NOMO-1 (cell line): Measurements from ENCODE around the gene CLDN22.
A peak's percentile ranks its signal among the peaks of the same experiment; 100 is the strongest.

ENCODE experiments used
- DNase-seq, 2 experiments: peaks; one replicate each; lab custom pipeline; 2025; ENCODE audit not compliant: unreplicated experiment in 2 of 2; lab: John Stamatoyannopoulos, UW

Gene CLDN22

DNA sequence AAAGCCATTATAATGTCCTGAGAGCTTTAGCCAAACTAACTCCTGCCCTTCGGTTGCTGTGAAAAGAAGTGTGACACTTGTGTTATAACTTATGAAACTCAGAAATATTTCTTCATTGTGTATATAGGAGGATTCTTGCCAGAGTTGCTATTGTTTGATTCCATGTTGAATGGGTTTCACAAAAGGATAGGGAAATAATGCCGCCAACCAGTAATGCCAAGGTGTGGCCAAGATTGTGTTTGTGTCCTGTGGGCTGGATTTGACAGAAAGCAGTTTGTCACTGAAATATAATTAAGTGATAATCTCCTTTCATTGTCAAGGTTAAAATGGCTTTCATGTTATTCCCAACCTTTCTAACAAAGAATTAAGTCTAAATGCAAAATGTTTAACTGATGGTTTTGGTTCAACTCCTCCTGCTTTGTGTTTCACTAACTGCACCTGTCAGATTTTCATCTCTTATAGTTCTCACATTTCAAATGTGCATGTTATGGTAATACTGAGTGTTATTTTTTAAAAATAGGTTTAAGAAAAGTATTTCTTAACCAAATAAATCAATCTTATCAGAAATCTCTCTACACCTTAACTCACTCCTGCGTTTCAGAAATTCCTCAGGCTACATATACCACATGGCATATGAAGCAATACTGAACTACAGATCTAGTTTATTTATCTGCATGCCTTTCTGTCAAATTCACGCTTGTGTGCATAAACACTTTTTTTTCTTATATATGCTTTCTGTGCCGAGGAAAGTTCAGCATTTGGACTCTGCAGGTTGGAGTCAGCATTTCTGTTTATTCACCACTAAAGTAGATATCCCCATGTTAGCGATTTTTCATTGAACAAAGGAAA, at the start of gene CLDN22:
TSS of gene CLDN22 (minus strand) at position 66 of the 849 bp plus-strand sequence. CDS start at position 8, 58 bp downstream.
- no peak for DNase-seq

DNA sequence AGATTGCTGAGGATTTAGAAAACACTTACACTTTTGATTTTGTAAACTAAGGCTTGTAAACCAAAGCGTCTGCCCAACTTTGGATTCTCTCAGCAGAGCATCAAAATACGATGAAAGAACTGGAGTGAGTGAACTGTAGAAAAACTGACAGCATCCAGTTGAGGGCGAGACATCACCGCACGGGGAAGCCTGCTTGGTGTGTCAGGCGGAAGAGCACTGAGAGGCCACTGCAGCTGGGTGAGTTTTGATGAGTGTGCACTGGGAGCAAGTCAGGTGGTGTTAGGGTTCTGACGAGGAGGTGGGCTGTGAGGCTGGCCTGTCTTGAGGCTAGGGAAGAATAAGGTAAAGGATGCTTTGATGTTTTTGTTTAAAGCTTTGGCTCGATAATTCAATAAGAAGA, 49.0 kb upstream of the CLDN22 start:
- DNase-seq = no peak

DNA sequence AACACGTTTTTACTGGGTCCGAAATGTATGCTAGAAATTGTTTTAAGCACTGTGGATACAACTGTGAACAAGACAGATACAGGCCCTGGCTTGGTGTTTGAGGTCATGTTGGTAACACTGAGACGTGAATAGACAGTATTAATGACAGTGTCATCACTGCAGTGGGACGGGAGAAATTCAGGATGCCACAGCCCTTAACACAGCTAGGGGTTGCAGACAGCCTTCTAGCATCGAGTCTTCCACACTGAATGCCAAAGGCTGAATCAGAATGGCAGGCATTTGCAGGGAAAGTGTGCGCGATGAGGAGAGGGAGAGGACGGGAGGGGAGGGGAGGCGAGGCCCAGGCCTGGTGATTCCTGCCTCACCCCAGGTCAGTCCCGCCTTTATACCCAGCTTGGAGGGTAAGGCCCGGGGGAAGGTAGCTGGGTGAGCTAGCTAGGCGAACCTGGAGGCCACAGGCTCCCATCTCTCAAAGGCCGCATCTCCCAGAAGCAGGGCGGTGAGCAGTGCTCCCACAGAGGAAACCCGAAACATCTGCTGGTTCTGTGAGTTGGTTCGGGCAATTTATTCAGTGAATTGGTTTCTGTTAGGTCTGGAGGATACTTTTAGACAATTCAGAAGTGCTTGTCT, 46.2 kb upstream of the CLDN22 start:
- DNase-seq = no peak

DNA sequence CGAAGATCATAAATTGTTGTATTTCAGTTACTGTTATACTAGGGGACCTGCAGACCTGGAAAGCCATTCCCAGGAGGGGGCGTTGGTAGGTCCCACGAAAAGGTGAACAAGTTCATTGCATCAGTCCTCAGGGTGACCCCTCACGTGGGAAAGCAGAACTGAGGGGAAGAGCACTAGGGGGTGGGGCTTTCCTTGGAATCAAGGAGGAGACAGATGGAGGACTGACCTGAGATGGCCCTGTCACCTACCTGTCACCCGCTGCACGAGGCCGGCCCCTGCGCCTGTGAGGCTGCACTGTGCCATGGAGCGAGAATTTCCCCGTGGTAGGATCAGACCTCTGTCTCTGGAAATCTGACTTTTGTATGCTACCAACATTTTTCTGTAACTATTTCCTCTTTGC, 43.9 kb upstream of the CLDN22 start:
- DNase-seq = no peak

DNA sequence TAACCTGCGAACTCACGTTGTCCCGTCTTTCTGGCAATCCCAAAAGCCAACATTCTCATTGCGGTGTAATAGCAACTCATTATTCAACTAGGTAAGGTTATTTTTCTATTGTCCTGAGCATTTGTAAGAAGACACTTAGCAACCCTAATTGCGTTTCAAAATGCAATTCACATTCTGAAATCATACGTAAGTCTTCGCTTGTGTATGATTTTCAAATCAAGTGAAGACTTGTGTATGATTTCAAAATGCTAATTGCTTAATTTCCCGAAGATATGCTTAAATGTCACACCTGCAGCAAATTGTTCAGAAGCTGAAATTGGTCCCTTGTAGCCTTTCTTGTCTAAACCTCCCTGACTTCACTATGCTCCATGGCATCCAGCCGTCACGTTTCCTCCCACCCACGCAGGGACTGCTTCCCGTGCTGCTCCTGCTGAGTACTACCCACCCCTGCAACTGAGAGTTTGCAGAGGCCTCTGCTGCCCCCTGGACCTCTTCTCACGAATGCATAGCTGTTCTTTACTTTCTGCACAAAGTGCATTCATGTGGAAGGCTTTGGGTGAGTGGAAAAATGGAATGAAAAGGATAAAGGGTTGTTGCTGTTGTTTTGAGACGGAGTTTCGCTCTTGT, 43.0 kb upstream of the CLDN22 start:
- DNase-seq = no peak

DNA sequence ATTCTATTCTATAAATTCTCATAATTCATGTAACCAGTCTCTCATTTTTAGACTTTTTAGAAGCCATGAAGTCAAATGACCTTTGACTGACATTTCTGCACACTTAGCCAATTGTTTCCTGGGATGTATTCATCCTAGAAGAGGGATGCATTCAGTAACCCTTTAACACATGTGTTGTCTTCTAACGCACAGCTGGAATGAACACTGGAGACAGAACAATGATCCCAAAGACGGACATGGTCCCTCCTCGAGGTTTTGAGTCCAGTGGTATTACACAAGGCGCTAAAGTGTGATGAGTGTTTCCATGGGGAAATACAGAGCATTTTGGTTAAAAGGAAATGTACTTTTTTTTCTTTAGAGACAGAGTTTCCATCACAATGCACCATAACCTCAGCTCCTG, 42.0 kb upstream of the CLDN22 start:
- no peak for DNase-seq

GRCh38 chr4:183360161-183360919, 40.3 kb upstream of the CLDN22 start:
- no peak for DNase-seq

DNA sequence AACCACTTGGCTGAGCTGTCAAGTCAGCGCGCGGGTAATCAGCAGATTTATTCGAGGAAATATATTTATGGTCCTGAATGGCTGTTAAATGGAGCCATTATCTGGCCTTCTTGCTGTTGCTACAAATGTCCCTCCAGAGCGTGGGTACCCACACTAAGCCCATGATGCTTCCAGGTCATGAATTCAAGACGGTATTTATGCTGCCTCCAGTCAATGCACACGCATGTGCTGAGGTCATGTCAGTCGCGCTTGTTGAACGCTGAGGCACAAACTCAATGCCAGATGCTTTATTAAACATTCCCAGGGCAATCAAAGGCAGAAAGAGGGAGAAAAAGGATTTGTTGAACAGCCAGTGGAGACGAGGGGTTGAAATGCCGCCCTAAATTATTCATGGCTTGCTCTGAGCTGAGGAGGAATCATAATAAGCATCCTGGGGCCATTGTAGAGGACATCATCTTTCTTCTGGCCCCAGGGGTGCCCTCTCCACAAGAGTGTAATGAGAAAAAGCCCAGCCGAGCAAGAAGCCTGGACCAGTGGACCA, 38.2 kb upstream of the CLDN22 start:
- DNase-seq = no peak

DNA sequence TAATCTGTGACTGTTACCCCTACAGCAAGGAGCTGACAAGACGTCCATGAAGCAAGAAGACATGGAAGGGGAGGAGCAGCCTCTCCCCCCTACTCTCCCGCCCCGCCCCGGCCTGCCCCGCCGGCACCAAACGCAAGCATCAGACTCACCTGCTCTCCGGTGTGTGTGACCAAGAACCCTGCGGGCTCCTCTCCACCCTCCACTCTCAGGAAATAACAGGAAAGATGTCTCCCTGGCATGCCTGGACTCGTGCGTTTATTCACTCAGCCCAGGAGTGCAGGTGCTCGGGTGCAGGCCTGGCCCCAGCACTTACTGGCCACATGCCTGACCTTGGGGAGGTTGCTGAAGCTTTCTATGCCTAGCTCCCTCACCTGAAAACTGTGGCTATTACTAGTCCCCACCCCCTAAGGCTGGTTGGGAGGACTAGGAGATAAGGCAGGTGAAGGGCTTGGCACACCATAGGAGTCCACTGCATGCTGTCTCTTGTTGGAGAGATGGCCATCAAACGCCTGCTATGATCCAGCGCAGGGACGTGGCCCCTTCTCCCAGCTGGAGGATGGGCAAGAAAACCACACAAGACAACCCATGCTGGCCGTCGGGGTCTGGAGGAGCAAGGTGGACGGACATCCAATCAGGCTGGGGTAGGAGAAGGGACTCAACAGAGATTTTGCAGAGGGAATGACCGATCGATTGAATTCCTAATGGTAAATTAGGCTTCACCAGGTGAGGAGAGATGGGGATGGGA, 37.0 kb upstream of the CLDN22 start:
- DNase-seq = no peak

DNA sequence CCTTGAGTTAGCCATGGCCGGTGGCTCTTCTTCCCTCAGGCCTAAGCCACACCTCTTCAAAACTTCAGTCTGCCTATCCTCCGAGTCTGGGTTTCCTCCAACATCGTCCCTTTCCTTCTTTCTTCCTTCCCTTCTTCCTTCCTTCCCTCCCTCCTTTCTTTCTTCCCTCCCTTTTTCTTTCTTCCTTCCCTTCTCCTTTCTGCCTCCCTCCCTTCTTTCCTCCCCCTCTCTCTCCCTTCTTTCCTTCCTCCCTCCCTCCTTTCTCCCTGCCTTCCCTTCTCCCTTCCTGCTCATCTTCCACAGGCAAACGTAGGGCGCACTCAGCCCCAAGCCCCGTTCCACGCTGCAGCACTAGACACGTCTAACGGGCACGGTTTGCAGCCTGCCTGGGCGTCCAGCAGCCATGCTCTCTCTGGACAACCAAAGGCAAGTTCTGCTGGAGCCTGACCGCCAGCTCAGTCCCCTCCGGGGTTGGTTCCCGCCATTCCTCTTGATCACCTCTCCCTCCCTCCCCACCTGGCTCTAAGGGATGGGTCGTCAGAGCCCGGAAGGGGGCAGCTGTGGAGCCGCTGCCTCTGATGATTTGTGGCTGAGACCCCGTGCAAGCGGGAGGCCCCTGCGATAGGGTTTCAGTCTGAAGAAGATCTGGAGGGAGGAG, 36.2 kb upstream of the CLDN22 start:
- no peak for DNase-seq

GRCh38 chr4:183355405-183355804, 35.3 kb upstream of the CLDN22 start:
- DNase-seq = no peak

DNA sequence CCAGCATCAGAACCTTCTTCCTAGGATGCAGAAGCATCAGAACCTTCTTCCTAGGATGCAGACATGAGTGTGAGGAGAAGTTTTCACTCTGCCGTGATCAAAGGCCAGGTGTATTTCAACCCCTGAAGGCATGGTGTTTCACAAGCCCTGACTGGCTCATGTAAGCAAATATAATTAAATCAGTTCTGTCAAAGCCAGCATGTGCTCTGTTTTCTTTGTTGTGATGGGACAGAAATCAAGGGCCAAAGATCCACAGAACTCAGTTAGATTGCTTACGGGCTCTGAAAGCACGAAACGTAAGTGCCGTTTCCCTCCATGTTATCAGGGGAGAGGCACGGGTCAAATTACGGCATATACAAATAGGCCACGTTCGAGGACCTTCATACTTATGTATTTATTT, 34.1 kb upstream of the CLDN22 start:
- no peak for DNase-seq

GRCh38 chr4:183353557-183353956, 33.5 kb upstream of the CLDN22 start:
- no peak for DNase-seq

DNA sequence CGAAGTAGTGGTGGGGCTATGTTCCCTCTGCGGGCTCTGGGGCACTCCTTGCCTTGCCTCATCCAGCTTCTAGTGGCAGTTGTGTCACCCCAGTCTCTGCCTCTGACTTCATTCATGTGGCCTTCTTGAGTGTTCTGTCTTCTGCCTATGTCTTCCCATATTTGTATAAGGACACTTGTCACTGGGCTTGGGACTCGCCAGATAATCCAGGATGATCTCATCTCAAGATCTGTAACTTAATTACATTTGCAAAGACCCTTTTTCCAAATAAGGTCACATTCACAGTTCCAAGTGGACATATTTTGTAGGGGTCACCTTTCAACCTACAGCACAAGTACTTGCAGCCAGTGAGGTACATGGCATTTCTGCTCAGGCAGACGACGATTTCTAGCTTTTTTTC, 32.5 kb upstream of the CLDN22 start:
- no peak for DNase-seq

DNA sequence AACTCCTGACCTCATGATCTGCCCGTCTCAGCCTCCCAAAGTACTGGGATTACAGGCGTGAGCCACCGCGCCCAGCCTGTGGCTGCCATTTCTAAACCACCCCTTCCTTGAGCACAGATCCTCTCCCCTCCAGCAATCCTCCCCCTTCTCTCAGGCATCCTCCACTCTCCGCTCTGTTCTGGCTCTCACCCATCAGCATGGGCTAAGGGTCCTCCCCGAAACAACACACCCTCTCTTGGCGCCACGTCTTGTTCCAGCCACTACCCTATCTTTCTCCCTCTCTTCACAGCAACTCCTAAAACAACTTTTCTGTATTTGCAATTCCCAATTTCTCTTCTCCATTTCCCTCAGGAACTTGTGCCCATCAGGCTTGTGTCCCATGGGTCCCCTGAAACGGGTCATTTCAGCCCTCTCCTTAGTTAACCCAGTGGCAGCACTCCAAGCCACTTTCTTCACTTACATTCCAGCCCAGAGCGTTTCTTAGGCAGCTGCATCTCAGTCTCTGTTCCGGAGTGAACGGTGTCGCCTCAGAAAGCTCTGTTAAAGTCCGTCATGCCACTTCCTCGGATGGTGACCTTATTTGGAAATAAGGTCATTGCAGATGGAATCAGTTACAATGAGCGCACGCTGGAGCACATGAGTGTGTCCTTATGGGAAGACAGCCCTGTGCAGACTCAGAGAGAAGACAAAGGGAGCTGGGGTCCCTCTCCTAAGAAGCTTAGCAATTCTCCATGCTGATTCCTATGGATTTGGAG, 30.4 kb upstream of the CLDN22 start:
- DNase-seq = no peak

GRCh38 chr4:183349673-183350072, 29.6 kb upstream of the CLDN22 start:
- no peak for DNase-seq

GRCh38 chr4:183348706-183349659, 28.9 kb upstream of the CLDN22 start:
- no peak for DNase-seq

GRCh38 chr4:183348136-183348535, 28.1 kb upstream of the CLDN22 start:
- DNase-seq = peak in 1 of 2 experiments; percentile 23
